Nephron progenitor cell (in vitro differentiated cells): ENCODE results near the gene SLAMF8.

Experiments used
- DNase-seq: peaks from one replicate; pipeline ENCODE4 v3.0.0; 2021
- H3K27ac Mint-ChIP-seq: 2 replicates; pipeline ENCODE4 v1.8.0; 2021; ENCODE audit warnings: mild to moderate bottlenecking, moderate library complexity, mixed read lengths
- H3K27me3 Mint-ChIP-seq: 2 replicates; pipeline ENCODE4 v1.8.0; 2021; ENCODE audit warnings: mild to moderate bottlenecking, low read depth, mixed read lengths; ENCODE audit not compliant: poor library complexity
- H3K36me3 Mint-ChIP-seq: 2 replicates; pipeline ENCODE4 v1.8.0; 2021; ENCODE audit warnings: low read depth, mixed read lengths
- H3K4me1 Mint-ChIP-seq: 2 replicates; pipeline ENCODE4 v1.8.0; 2021; ENCODE audit warnings: mixed read lengths
- H3K4me3 Mint-ChIP-seq: 2 replicates; pipeline ENCODE4 v1.8.0; 2021; ENCODE audit warnings: mild to moderate bottlenecking, moderate library complexity, mixed read lengths
- H3K9me3 Mint-ChIP-seq: 2 replicates; pipeline ENCODE4 v1.8.0; 2021; ENCODE audit warnings: mild to moderate bottlenecking, moderate library complexity, mixed read lengths
- TF ChIP-seq, protein P1 (sequence below): fragments of 200-600 bp; sonication (generic); IDR thresholded peaks from 2 replicates; pipeline ENCODE4 v1.5.0; 2021; ENCODE audit warnings: antibody characterized with exemption

The SLAMF8 gene

DNA sequence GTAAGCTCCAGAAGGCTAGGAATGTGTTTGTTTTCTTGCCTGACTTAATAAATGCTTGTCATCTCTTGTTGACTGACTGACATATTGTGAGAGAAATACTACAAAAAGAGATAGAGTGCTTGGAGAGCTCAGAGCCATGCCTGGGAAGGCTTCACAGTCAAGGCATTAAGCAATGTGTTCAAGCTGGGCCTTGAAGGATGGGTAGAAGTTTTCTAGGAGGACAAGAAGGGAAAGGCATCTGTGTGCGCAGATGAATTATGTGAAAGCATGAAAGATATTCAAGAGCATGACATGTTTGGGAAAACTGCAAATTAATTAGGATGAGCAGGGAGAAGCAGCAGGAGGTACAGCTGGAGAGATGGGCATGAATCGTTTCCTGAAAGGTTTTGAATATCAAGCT, 5.6 kb downstream of the SLAMF8 start:
- no peak for DNase-seq
- H3K4me1 Mint-ChIP-seq, result peaks cover 4% of the 10 kb centered on the region
- no peaks in the 10 kb centered on the region for H3K36me3 Mint-ChIP-seq
- no peak overlapping the region for H3K27ac Mint-ChIP-seq
- H3K27me3 Mint-ChIP-seq, result peaks cover 36% of the 10 kb centered on the region
- H3K9me3 Mint-ChIP-seq, result no peaks in the 10 kb centered on the region
- TF ChIP-seq, protein P1, sequence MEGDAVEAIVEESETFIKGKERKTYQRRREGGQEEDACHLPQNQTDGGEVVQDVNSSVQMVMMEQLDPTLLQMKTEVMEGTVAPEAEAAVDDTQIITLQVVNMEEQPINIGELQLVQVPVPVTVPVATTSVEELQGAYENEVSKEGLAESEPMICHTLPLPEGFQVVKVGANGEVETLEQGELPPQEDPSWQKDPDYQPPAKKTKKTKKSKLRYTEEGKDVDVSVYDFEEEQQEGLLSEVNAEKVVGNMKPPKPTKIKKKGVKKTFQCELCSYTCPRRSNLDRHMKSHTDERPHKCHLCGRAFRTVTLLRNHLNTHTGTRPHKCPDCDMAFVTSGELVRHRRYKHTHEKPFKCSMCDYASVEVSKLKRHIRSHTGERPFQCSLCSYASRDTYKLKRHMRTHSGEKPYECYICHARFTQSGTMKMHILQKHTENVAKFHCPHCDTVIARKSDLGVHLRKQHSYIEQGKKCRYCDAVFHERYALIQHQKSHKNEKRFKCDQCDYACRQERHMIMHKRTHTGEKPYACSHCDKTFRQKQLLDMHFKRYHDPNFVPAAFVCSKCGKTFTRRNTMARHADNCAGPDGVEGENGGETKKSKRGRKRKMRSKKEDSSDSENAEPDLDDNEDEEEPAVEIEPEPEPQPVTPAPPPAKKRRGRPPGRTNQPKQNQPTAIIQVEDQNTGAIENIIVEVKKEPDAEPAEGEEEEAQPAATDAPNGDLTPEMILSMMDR, result no peak
- H3K4me3 Mint-ChIP-seq, result no peak overlapping the region

DNA sequence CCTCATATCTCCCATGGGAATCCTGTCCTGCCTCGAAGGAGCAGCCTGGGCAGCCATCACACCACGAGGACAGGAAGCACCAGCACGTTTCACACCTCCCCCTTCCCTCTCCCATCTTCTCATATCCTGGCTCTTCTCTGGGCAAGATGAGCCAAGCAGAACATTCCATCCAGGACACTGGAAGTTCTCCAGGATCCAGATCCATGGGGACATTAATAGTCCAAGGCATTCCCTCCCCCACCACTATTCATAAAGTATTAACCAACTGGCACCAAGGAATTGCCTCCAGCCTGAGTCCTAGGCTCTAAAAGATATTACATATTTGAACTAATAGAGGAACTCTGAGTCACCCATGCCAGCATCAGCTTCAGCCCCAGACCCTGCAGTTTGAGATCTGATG, 8.7 kb downstream of the SLAMF8 start:
- H3K36me3 Mint-ChIP-seq, result no peaks in the 10 kb centered on the region
- H3K27me3 Mint-ChIP-seq, result peaks cover 36% of the 10 kb centered on the region
- TF ChIP-seq, protein P1, result no peak
- H3K4me1 Mint-ChIP-seq, result no peaks in the 10 kb centered on the region
- H3K4me3 Mint-ChIP-seq, result no peak overlapping the region
- H3K27ac Mint-ChIP-seq, result no peak overlapping the region
- no peak for DNase-seq
- no peaks in the 10 kb centered on the region for H3K9me3 Mint-ChIP-seq

DNA sequence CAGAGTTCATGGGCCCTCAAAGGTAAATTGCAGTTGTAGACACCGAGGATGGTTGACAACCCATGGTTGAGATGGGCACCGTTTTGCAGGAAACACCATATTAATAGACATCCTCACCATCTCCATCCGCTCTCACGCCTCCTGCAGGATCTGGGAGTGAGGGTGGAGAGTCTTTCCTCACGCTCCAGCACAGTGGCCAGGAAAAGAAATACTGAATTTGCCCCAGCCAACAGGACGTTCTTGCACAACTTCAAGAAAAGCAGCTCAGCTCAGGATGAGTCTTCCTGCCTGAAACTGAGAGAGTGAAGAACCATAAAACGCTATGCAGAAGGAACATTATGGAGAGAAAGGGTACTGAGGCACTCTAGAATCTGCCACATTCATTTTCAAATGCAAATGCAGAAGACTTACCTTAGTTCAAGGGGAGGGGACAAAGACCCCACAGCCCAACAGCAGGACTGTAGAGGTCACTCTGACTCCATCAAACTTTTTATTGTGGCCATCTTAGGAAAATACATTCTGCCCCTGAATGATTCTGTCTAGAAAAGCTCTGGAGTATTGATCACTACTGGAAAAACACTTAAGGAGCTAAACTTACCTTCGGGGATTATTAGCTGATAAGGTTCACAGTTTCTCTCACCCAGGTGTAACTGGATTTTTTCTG, 9.3 kb downstream of the SLAMF8 start:
- Mint-ChIP-seq H3K9me3 (no peaks in the 10 kb centered on the region), H3K27ac (no peak overlapping the region), H3K36me3 (no peaks in the 10 kb centered on the region), H3K27me3 (peaks cover 31% of the 10 kb centered on the region), H3K4me1 (no peaks in the 10 kb centered on the region), H3K4me3 (no peak overlapping the region)
- no peak for DNase-seq
- TF ChIP-seq, protein P1, result no peak

DNA sequence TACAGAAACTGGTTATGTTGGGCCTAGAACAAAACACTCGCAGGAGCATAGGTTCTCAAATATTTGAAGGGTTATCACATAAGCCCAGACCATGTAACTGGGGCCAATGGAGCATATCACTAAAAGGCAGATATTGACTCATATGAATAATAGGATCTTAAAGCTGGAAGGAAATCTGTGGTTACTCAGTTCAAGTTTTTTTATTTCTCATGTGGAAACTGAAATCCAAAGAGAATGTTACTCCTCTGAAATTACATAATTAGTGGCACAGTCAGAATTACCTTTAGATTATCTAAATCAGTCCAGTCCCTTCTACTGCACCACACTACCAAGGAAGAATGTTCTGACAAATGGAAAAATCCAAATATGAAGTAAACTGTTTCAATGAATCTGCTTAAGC, 12.0 kb downstream of the SLAMF8 start:
- Mint-ChIP-seq H3K4me1 (peaks cover 9% of the 10 kb centered on the region), H3K27me3 (peaks cover 37% of the 10 kb centered on the region), H3K9me3 (no peaks in the 10 kb centered on the region), H3K36me3 (no peaks in the 10 kb centered on the region), H3K27ac (no peak overlapping the region), H3K4me3 (no peak overlapping the region)
- DNase-seq, result no peak
- TF ChIP-seq, protein P1, result no peak

DNA sequence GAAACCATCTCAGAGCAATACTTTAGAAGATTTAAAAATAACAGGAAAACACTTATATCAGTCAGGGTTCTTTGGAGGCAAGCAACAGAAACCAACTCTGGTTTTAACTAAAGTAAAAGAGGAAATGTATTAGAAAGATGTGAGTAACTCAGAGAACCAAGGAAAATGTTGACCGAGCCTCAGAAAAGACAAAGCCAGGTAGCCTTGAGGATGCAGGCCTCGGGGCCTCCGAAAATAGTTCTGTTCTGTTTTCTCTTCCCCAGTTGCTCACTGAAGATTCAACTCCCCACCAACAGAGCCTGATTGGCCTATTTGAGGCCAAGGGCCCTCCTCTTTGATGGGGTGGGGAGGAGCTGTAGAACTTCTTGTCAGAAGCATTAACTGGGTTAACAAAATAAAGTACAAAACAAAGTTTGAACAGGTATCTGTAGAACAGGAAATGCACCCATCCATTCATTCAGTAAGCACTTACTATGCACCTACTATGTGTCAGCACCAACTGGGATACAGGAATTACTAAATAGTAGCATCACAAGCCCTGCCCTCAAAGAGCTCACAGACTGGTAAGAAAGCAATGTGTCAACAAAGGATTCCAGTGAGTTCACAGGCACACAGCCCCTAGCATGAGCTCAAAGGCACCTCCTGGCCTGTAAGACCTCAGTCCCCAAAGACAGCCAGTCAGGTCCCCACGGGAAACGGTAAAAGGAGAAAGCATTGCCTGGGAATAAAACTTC, 12.6 kb downstream of the SLAMF8 start:
- TF ChIP-seq, protein P1, result no peak
- Mint-ChIP-seq H3K27ac (no peak overlapping the region), H3K36me3 (no peaks in the 10 kb centered on the region), H3K27me3 (peaks cover 41% of the 10 kb centered on the region), H3K4me3 (no peak overlapping the region), H3K4me1 (peaks cover 9% of the 10 kb centered on the region), H3K9me3 (no peaks in the 10 kb centered on the region)
- no peak for DNase-seq

DNA sequence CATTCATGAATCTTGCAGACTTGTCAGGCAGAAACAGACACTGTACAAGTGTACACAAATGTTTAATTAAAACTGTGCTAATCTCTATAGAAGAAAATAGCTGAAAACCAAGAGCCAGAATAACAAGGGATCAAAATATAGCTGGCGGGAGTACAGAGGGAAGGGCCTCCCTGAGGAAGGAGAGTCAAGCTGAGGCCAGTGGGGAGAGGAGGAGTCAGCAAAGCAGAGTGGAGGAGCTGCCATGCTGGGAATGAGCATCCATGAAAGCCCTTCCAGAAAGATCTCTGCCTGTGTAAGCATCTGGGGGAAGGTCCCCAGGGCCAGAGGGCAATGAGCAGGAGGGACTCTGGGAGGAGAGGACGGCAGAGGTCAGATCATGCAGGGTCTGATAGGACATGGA, 15.1 kb downstream of the SLAMF8 start:
- Mint-ChIP-seq H3K4me1 (peaks cover 15% of the 10 kb centered on the region), H3K27ac (no peak overlapping the region), H3K36me3 (no peaks in the 10 kb centered on the region), H3K27me3 (peaks cover 55% of the 10 kb centered on the region), H3K9me3 (no peaks in the 10 kb centered on the region), H3K4me3 (no peak overlapping the region)
- TF ChIP-seq, protein P1, result no peak
- DNase-seq, result no peak
